Fibroblast of pulmonary artery (primary cell): ENCODE measurements around the gene MITF.

Experiments used
- DNase-seq: peaks from one replicate; pipeline ENCODE4 v3.0.0-alpha.2; 2010; ENCODE audit warnings: low read depth
- H3K4me3 ChIP-seq: replicated peaks from 2 replicates; pipeline ENCODE4 v1.5.1; 2011; ENCODE audit warnings: low read depth, mild to moderate bottlenecking, control low read depth, low read length, moderate library complexity
- CTCF ChIP-seq: IDR thresholded peaks from 2 replicates; pipeline ENCODE4 v1.5.1; 2011; ENCODE audit warnings: mild to moderate bottlenecking, control low read depth, low read length, inconsistent platforms; ENCODE audit errors: missing control alignments

MITF gene

GRCh38 chr3:69890084-69890483, 150.8 kb downstream of the MITF start:
- H3K4me3 ChIP-seq = no peak overlapping the region
- TF ChIP-seq CTCF = no peak
- no peak for DNase-seq

- DNase-seq = no peak
- H3K4me3 ChIP-seq = no peak overlapping the region
- no peak for TF ChIP-seq CTCF
Observed at GRCh38 chr3:69890691-69891090, 151.4 kb downstream of the MITF start.

- H3K4me3 ChIP-seq = no peak overlapping the region
- no peak for DNase-seq
- TF ChIP-seq CTCF = no peak
Observed at GRCh38 chr3:69892706-69893105, 153.4 kb downstream of the MITF start.

DNA sequence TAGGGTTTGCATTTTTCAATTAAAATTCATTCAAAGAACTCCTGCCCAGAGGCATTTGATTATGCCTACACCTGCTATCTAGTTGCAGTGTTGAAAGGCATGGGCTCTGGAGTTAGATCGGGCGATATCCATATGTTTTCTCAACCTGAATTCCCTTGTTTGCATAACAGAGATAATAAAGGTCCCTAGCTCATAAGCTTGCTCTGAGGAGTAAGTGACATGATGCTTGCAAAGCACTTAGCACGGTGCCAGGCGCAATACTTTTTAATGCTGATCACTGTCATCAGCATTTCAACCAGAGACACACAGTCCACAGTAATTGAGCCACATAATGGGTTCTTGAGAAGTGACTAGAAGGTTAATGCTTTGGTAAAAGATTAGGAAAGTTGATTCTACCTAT, 154.0 kb downstream of the MITF start:
- no peak overlapping the region for H3K4me3 ChIP-seq
- TF ChIP-seq CTCF = no peak
- no peak for DNase-seq

GRCh38 chr3:69896095-69896494, 156.8 kb downstream of the MITF start:
- no peak overlapping the region for H3K4me3 ChIP-seq
- no peak for TF ChIP-seq CTCF
- no peak for DNase-seq

DNA sequence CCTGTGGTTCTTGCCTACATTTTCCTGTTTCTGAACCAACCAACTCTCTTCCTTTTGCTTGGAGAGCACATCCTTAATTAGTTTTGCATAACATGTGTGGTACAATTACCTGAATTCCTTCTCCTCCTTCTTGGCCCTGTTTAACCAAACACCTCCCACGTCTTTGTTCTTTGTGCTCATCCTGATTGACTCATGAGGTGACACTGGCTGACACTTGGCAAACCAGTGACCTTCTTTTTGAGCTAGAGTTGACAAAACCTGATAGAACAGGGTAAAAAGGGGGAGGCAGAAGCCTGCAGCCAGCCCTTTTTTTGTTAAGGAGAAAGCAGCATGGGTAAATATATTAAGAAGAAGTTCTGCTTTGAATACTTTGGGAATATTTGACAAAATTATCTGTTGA, 161.1 kb downstream of the MITF start:
- no peak for TF ChIP-seq CTCF
- no peak overlapping the region for H3K4me3 ChIP-seq
- DNase-seq = no peak

- no peak for DNase-seq
- no peak for TF ChIP-seq CTCF
- H3K4me3 ChIP-seq = no peak overlapping the region
Observed at GRCh38 chr3:69901802-69902201, 162.5 kb downstream of the MITF start.
